GM18907 (cell line): Measurements from ENCODE around the gene ZNF330.

Experiments
- ATAC-seq: cut with Tn5 transposase; IDR thresholded peaks from one replicate; pipeline ENCODE4 v1.9.1; 2021; ENCODE audit warnings: mild to moderate bottlenecking, moderate library complexity; ENCODE audit not compliant: unreplicated experiment

Gene ZNF330

DNA sequence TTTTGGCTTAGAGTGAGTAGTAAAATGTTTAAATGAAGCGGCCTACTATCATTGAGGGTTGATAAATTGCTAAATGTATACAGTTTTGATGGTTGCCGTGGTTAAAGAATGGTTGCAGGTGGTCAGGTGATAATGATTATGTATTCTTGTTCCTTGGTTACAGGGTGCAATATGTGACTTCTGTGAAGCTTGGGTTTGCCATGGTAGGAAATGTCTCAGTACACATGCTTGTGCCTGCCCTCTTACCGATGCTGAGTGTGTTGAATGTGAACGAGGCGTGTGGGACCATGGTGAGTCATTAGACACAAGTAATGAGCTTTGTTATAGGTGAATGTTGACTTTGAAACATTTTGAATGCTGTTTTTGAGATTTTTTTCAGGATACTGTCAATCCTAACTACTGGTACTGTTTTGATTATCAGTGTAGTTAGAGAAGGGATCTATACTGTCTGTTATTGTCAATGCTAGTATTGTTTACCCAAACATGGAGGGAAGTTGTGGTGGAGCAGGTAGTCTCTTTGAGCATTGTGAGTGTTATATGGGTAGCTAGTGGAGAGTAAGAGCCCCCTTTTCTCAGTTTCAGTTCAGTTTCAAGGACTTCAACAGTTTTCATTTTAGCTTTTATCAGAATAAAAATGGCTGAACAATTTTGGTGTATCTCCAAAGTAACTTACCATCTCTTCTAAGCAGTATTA, 8.9 kb downstream of the ZNF330 start:
- peak; percentile 80 for ATAC-seq

DNA sequence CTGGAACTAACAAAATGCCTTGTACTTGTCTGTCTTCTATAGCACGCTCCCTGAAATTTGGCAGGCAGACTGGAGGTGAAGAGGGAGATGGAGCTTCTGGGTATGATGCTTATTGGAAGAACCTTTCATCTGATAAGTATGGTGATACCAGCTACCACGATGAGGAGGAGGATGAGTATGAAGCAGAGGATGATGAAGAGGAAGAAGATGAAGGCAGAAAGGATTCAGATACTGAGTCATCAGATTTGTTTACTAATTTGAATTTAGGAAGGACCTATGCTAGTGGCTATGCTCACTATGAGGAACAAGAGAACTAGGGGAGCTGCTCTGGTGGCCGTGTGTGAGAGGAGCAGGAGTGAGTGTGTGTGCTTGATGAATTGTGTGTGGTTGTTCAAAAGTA, 13.0 kb downstream of the ZNF330 start:
- no peak for ATAC-seq

DNA sequence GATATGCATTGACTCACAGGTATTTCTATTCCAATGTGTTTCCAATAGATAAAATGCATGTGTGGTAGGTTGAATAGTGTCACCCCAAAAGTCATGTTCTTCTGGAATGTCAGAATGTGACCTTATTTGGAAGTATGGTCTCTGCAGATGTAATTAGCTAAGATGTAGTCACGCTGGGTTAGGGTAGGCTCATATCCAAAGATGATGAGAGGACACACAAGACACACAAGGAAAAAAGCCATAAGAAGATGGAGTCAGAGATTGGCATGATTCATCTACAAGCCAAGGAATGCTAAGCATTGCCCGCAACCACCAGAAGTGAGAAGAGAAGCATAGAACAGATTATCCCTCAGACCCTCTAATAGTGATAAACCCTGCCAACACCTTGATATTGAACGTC, 17.5 kb downstream of the ZNF330 start:
- no peak for ATAC-seq

DNA sequence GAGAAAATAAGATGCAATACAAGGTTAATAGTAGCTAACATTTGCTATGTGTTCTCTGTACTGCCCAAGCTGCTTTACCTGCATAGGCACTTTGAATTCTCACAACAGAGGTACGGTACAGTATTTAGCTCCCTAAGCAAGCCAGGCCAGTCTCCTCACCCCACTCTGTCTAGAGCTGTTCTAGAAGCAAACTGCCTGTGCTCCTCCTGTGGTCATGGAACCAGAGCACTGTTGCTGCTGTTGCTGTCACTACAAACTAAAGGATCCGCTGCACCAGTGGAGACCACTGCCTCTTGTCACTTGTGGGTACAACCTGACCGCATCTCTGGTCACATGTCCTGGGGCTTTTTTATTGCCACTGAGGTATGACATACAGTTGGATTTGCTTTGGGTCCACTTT, 19.6 kb downstream of the ZNF330 start:
- no peak for ATAC-seq

DNA sequence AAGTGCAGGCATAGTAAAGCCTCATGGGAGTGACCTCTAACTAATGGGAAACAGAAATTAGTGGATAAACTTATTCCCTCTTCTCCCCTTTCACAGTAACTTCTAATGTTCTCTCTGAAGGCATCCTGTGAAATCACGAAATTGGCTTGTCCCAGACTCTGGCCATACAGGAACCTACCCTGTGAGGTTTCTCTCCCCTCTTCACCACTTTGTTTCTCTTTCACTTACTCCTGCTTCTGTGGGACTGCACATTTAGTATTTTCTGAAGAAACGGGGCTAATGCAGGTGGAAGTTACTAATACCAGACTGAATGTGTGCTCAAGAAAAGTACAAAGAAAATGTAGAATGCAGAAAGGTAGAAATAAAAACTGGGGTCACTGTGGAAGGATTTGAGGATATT, 20.0 kb downstream of the ZNF330 start:
- ATAC-seq: no peak

DNA sequence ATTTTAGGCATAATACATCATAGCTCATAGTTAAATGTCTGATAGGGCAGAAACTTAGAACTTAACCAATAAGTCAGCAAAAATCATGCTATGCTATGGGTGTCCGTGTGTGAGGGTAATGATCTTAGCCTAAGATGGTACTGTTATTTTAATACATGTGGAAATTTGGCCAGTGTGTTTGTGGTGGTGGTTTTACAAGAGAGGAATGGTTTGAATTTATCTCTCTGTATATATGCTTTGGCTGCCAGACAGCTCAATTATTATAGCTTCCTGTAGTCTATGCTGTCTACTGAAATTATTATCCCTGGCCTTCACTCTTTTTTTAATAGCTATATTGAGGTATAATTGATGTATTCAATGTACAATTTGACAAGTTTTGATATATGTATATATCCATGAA, 21.3 kb downstream of the ZNF330 start:
- no peak for ATAC-seq

DNA sequence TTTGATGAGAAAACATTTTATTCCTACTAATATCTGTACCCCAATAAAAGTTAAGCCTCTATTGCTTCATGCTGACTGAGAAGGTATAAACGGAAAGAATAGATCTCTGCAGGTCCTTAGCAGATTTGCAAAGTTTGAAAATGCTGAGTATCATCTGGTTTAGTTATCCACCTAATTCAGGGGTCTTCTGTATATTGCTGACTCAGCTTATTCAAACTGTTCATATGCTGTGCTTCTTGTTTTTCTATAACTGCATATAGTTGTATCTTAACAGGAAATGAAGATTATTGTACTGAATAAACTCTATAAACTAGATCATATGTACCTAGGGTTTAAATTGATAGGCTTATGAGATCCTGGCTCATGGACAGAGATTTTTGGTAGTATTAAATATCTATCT, 23.7 kb downstream of the ZNF330 start:
- no peak for ATAC-seq

DNA sequence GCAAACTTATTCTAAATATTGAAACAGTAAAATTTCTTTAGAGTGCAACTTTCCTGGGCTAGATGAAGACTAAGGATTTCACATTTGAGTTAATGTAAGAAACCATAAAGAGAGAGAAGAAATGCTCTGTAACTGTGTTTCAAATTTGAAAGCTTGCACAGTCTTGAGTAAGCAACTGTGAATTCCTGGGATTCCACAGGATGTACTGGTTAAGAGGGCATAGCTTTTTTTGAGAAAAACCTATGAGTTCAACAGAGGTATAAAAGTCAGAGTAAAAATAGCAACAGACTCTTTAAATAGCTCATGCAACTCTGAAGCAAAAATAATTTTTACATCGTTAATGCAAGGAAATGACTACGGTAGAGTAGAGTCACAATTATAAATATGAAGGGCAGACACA, 25.5 kb downstream of the ZNF330 start:
- no peak for ATAC-seq

DNA sequence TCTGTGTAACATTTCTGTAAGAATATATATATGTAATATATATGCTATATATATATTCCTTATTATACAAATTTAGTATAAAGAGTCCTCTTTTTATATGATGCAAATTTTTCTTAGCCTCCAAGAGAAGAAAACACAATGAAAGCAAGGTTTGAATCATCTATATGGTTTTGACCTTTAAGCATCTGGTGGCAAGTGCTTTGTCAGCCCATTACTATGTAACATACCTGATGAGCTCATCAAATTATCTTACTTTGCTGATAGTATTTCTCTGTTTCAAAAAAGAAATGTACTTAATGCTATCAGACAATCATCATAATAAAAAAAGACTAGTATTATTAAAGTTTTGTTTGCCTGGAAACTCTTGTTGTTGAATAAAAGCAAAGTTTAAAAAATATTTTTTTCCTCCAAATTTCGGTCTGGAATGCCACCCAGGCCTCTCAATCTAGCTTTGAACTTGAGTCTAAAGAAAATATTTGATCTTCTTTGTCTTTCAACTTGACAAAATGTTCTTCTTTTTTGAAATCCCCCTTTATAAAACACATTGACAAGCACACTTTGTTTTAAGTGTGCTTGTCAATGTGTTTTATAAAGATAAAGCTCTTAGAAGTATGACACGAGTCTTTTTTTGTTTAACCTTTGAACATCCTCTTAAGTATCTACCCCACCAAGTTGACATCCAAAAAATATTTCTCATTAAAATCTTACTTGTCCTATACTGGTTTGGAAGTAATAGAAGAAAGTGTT, 26.2 kb downstream of the ZNF330 start:
- ATAC-seq: no peak

DNA sequence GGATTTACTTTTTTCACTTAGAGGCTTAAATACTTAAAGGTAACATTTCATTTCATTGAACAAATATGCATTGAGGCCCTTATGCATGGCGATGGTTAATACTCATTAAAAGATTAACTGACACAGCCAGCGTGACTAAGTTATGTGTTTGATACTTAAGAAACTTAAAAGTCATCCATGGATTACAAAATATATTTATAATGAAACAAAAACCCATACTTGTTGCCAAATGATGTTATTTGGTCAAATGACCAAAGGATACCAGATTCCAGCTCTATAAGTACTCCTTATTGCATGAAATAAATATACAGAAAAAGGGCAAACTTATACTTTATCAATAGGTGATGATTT, 26.7 kb downstream of the ZNF330 start:
- no peak for ATAC-seq

DNA sequence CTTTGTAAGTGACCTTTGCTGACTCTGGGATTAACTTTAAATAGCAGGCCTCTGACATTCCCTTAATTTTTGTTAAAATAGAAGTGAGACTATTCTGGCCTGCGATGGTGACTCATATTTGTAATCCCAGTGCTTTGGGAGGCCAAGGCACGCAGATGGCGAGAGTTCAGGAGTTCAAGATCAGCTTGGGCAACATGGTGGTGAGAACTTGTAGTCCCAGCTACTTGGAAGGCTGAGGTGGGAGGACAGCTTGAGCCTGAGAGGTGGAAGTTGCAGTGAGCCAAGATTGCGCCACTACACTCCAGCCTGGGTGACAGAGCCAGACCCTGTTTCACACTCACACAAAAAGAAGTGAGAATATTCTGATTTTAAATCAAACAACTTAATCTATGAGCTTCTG, 27.3 kb downstream of the ZNF330 start:
- ATAC-seq: no peak

DNA sequence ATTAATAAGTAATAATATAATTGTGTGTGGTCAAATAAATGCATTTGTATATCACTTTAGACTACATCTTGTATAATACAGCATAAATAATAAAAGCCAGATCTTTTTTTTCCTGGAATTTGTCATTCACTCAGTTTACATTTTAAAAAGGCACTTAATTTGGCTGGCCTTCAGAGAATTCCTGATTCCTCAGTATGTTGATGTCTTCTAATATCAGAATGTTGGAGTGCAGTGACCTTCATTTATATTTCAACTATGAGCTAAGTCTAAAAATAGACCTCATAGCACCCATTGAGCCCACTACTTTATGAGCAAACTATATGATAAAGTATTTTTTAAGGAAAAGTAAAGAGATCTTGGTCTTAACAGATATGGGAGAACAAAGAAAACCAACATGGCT, 27.8 kb downstream of the ZNF330 start:
- ATAC-seq: no peak

DNA sequence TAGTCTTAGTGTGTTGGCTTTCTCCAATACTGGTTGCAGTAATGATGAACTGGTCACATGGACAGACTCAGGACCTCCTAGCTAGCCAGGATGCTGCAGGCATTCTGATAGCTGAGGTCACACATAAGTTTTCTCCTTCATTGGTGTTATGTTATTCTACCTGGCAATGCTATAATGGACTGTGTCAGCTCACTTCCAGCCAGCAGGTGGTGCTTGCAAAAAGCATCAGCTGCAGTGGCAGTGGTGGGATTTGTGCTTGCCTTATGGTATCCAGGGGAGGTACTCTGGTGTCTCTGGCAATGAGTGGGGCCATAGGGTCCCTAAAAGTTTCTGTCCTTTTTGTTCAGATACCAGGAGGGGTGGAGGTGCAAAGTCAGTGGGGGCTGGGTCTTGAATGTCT, 33.6 kb downstream of the ZNF330 start:
- ATAC-seq: no peak

DNA sequence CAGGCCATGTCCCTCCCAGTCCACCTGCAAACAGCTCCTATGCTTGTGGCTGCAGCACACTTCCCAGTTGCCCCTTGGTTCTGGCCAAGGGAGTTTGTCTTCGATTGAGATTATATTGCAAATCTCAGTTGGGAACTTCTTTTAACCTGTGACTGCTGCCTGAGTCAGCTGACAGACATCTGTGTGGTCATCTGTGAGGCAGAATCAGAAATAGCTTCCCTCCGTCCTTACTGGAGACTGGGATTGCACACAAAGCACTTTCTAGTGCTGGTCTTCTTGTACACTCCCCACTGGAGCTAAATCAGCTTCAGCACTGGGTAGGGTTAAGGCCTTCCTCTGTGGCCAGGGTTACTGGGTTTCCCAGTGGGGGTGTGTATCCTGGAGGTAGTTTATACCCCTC, 34.3 kb downstream of the ZNF330 start:
- no peak for ATAC-seq

DNA sequence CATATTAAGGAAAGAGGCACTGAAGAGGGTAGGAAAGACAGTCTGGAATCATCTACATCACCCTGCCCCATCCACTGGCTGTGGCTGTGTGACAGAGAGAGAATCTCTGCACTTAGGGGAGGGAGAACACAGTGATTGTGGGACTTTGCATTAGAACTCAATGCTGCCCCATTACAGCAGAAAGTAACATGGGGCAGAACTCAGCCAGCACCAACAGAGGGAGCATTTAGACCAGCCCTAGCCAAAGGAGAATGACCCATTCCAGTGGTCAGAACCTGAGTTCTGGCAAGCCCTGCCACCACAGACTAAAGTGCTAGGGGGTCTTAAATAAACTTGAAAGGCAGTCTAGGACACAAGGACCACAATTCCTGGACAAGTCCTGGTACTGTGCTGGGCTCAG, 37.9 kb downstream of the ZNF330 start:
- ATAC-seq: no peak

DNA sequence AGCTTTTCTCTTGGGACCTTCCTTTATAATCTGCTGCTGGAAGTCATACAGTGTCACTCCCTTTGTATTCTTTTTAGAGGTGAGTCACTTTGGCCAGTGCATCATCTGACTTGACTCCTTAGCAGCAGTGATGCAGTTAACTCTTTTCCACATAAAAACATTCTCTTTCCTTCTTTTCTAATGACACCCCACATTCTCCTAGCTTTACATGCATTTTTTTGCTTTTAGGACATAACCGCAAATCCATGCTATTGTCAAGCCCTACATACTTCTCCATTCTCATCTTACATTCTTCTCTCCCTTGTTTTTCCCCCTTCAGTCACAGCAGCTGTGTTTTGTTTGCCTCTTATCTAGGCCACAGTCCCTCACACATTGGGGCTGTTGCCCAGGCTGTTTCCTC, 55.1 kb downstream of the ZNF330 start:
- ATAC-seq: no peak

DNA sequence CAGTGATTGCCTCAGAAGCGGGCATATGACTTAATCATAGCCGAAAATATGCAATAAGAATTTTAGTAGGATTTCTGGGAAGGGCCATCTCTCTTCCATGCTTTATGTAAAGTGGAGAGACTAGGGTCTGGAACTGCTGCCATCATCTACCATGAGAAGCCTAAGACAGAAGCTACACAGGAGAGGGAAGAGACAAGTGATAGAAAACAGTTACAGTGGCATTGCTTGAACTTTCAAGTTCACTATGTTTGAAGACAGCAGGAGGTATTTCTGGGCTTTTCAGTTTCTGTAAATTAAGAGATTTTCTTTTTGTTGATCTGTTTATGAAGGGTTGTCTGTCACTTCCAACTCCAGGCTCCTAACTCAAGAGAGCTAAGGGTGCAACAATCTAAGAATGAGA, 62.5 kb downstream of the ZNF330 start:
- ATAC-seq: no peak

DNA sequence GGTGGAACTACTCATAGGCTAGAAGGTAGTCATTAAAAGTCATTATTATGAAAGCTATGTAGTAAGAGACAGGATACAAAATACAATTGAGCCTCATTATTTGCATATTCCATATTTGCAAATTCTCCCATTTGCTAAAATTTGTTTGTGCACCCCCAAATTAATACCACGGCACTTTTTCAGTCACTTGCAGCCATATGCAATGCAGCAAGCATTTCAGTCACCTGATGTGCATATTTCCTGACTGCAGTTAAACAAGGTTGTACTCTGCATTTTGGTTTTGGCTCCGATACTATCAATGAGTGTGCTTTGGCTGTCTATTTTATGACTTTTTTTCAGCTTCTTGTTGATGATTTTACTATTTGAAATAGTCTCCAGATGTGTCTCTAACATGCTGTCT, 62.9 kb downstream of the ZNF330 start:
- no peak for ATAC-seq
